Neutrophil (primary cell): ENCODE measurements around the gene PER1.

Experiments
- H3K27ac ChIP-seq: fragments of 200-600 bp; sonication (generic); 2 replicates; pipeline ENCODE4 v1.5.1; 2016; ENCODE audit warnings: mild to moderate bottlenecking, moderate library complexity
- H3K27me3 ChIP-seq: fragments of 200-600 bp; sonication (generic); 2 replicates; pipeline ENCODE4 v1.6.0; 2016; ENCODE audit warnings: mild to moderate bottlenecking
- H3K36me3 ChIP-seq: fragments of 200-600 bp; sonication (generic); 2 replicates; pipeline ENCODE4 v1.5.1; 2017
- H3K4me1 ChIP-seq, 2 experiments: fragments of 200-600 bp in 1 of 2; sonication (generic) in 1 of 2; 1 replicate in 1 of 2; 2 replicates in 1 of 2; pipeline versions ENCODE4 v1.5.1 to v1.6.1; 2013 to 2016; ENCODE audit warnings: low read depth in 1 of 2, low read length in 1 of 2, mild to moderate bottlenecking in 1 of 2, moderate library complexity in 1 of 2; ENCODE audit not compliant: control insufficient read depth in 1 of 2, insufficient read depth in 1 of 2
- H3K4me3 ChIP-seq, 2 experiments: fragments of 200-600 bp in 1 of 2; sonication (generic) in 1 of 2; 1 replicate in 1 of 2; 2 replicates in 1 of 2; pipeline ENCODE4 v1.5.1; 2013 to 2016; ENCODE audit warnings: low read depth in 1 of 2, low read length in 1 of 2, mild to moderate bottlenecking in 1 of 2, moderate library complexity in 1 of 2
- H3K9me3 ChIP-seq: fragments of 200-600 bp; sonication (generic); 2 replicates; pipeline ENCODE4 v1.5.1; 2016
- CTCF ChIP-seq: fragments of 200-600 bp; sonication (generic); IDR thresholded peaks from 2 replicates; pipeline ENCODE4 v1.5.1; 2016; ENCODE audit warnings: antibody characterized with exemption

PER1 gene

GRCh38 chr17:8153525-8153956 lies 1.3 kb upstream of the PER1 start:
- peaks cover 12% of the 10 kb centered on the region for H3K36me3 ChIP-seq
- TF ChIP-seq CTCF = no peak
- peaks cover 15% of the 10 kb centered on the region for H3K27me3 ChIP-seq
- peaks cover 67 to 69% of the 10 kb centered on the region in 2 experiments for H3K4me1 ChIP-seq
- H3K4me3 ChIP-seq = peak overlapping the region; percentile 44 to 92
- peak overlapping the region; percentile 90 for H3K27ac ChIP-seq
- H3K9me3 ChIP-seq = no peaks in the 10 kb centered on the region

- H3K9me3 ChIP-seq = no peaks in the 10 kb centered on the region
- H3K36me3 ChIP-seq = peaks cover 9% of the 10 kb centered on the region
- H3K27ac ChIP-seq = peak overlapping the region; percentile 90
- peaks cover 15% of the 10 kb centered on the region for H3K27me3 ChIP-seq
- H3K4me1 ChIP-seq = peaks cover 62 to 66% of the 10 kb centered on the region in 2 experiments
- TF ChIP-seq CTCF = no peak
- H3K4me3 ChIP-seq = peak overlapping the region in 1 of 2 experiments; percentile 95
These were observed 837 bp upstream of the PER1 start for GRCh38 chr17:8153031-8153451.

DNA sequence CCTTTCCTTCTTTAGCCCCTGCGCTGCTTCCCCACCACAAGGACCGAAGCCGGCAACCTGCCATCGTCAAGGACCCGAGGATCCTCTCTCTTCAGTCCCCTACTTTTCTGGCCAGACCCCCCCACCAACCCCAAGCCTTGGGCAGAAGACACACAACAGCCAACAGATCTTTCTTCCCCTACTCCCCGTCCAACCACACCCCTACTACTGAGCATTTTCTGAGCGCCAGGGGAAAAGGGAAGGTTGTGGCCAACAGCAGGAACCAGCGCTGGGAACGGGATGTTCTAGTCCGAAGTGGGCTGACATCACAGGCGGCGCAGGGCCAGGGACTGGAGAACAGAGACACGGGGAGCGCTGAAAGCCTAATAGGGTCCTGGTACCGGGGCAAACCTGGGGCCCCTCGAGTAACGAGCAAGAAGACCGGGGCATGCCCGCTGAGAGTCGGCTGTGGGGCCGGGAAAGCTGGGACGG lies 528 bp downstream of the PER1 start:
- Histone ChIP-seq H3K27ac (peak overlapping the region; percentile 84), H3K9me3 (no peaks in the 10 kb centered on the region), H3K27me3 (peaks cover 15% of the 10 kb centered on the region), H3K4me3 (peak overlapping the region; percentile 69 to 95), H3K4me1 (peaks cover 56 to 60% of the 10 kb centered on the region in 2 experiments), H3K36me3 (peaks cover 15% of the 10 kb centered on the region)
- TF ChIP-seq CTCF = no peak

DNA sequence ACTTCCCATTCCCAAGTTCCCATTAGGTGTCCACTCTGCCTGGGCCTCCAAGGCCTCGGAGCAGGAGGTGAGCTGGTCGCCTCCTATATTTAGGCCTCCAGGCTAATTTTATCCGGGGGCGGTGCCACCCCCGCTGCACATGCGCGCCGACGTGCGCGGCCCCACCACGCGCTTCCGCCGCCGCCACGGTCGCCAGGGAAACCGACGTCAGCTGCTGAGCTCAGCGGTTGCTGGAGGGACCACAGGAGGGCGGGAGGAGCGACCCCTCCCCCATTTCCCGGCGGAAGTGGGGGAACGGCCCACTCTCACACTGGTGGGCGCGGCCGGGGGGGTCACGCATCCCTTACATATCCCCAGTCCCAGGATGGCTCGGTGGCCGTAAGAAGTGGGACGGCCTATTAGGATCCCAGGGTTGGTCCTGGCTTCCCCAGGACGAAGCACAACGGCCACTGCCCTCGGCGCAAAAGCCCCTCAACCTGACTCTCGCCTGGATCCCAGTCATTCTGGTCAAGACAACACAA lies 1.0 kb downstream of the PER1 start:
- peak; percentile 49 for TF ChIP-seq CTCF
- Histone ChIP-seq H3K36me3 (peaks cover 15% of the 10 kb centered on the region), H3K27ac (peak overlapping the region; percentile 84), H3K27me3 (peaks cover 15% of the 10 kb centered on the region), H3K4me1 (peaks cover 55 to 59% of the 10 kb centered on the region in 2 experiments), H3K9me3 (no peaks in the 10 kb centered on the region), H3K4me3 (peak overlapping the region; percentile 69 to 95)

GRCh38 chr17:8150194-8151119 lies 1.7 kb downstream of the PER1 start:
- H3K4me1 ChIP-seq = peaks cover 48 to 51% of the 10 kb centered on the region in 2 experiments
- H3K9me3 ChIP-seq = no peaks in the 10 kb centered on the region
- no peak for TF ChIP-seq CTCF
- H3K36me3 ChIP-seq = peaks cover 15% of the 10 kb centered on the region
- peak overlapping the region; percentile 84 for H3K27ac ChIP-seq
- H3K4me3 ChIP-seq = peak overlapping the region; percentile 69 to 95
- H3K27me3 ChIP-seq = peaks cover 15% of the 10 kb centered on the region
